B cell (primary cell): ENCODE measurements around the gene BAIAP2L1. TPM values are rescaled to one million over a fixed set of nuclear protein-coding genes. Genes with fewer than 3 reads are reported as not detected.

Experiments used
- ATAC-seq: fragments of 200-7000 bp; cut with Tn5 transposase; one replicate; pipeline ENCODE4 v1.10.0; 2021; ENCODE audit warnings: low read depth, mild to moderate bottlenecking, moderate number of reproducible peaks, moderate library complexity
- CTCF ChIA-PET: fragments of 350-600 bp; sonication (Branson Sonifier 250); formaldehyde crosslinking; loops from one replicate; lab custom pipeline; 2021; ENCODE audit warnings: antibody characterized with exemption, inconsistent platforms; lab: Charles Lee
- POLR2A ChIA-PET: fragments of 350-600 bp; sonication (Branson Sonifier 250); formaldehyde crosslinking; loops from one replicate; lab custom pipeline; 2021; ENCODE audit warnings: antibody characterized with exemption; lab: Charles Lee
- DNase-seq: peaks from one replicate; pipeline ENCODE4 v3.0.0; 2013
- H2AFZ ChIP-seq: 2 replicates; pipeline ENCODE4 v1.6.1; 2012; ENCODE audit warnings: mild to moderate bottlenecking, low read depth, low read length; ENCODE audit not compliant: insufficient read depth, poor library complexity, severe bottlenecking
- H3K27ac ChIP-seq, 2 donors: 1 replicate in 1 of 2; 2 replicates in 1 of 2; pipeline ENCODE4 v1.5.1; 2012 to 2013; ENCODE audit warnings: low read length in 2 of 2, mild to moderate bottlenecking in 2 of 2, moderate library complexity in 1 of 2
- H3K27me3 ChIP-seq, 4 experiments: fragments of 200-600 bp in 1 of 4; sonication (generic) in 1 of 4; replicated peaks in 1 of 4; 1 replicate in 2 of 4; 2 replicates in 2 of 4; pipeline versions ENCODE4 v1.6.1 to v1.7.0; 2013 to 2016; ENCODE audit warnings: low read length in 3 of 4, mild to moderate bottlenecking in 2 of 4, mixed read lengths in 1 of 4, moderate library complexity in 1 of 4; ENCODE audit not compliant: insufficient read depth in 4 of 4, control insufficient read depth in 3 of 4; ENCODE audit errors: control extremely low read depth in 1 of 4
- H3K36me3 ChIP-seq, 2 experiments: replicated peaks in 1 of 2; 1 replicate in 1 of 2; 2 replicates in 1 of 2; pipeline versions ENCODE4 v1.6.1 to v1.7.1; 2013; ENCODE audit warnings: low read length in 1 of 2; ENCODE audit not compliant: insufficient read depth in 2 of 2, control insufficient read depth in 1 of 2; ENCODE audit errors: control extremely low read depth in 1 of 2, extremely low read depth in 1 of 2
- H3K4me1 ChIP-seq, 2 donors: fragments of 200-600 bp in 1 of 2; sonication (generic) in 1 of 2; 1 replicate in 1 of 2; 2 replicates in 1 of 2; pipeline versions ENCODE4 v1.5.1 to v1.6.1; 2013 to 2017; ENCODE audit warnings: low read length in 2 of 2; ENCODE audit not compliant: control insufficient read depth in 2 of 2, insufficient read depth in 2 of 2
- H3K4me2 ChIP-seq: replicated peaks from 2 replicates; pipeline ENCODE3; 2012; ENCODE audit warnings: mild to moderate bottlenecking, low read depth, low read length; ENCODE audit not compliant: poor library complexity, severe bottlenecking
- H3K4me3 ChIP-seq, 5 experiments: fragments of 200-600 bp in 1 of 5; sonication (generic) in 1 of 5; 1 replicate in 3 of 5; 2 replicates in 2 of 5; pipeline versions ENCODE4 v1.5.1 to v1.7.0; 2011 to 2016; ENCODE audit warnings: low read length in 4 of 5, mild to moderate bottlenecking in 4 of 5, low read depth in 2 of 5, control low read depth in 1 of 5, moderate library complexity in 1 of 5; ENCODE audit not compliant: insufficient read depth in 1 of 5; ENCODE audit errors: control extremely low read depth in 1 of 5, extremely low read depth in 1 of 5
- H3K79me2 ChIP-seq: fragments of 200-600 bp; sonication (generic); one replicate; pipeline ENCODE4 v1.6.0; 2016; ENCODE audit warnings: low read length; ENCODE audit not compliant: control insufficient read depth, insufficient read depth
- H3K9ac ChIP-seq: fragments of 200-600 bp; sonication (generic); 2 replicates; pipeline ENCODE4 v1.6.1; 2017; ENCODE audit warnings: mild to moderate bottlenecking, low read length, moderate library complexity
- H3K9me3 ChIP-seq, 3 donors: one replicate each; pipeline versions ENCODE4 v1.6.1 to v1.7.1; 2013; ENCODE audit warnings: low read length in 2 of 3; ENCODE audit not compliant: control insufficient read depth in 2 of 3, insufficient read depth in 1 of 3; ENCODE audit errors: control extremely low read depth in 1 of 3
- H4K20me1 ChIP-seq: 2 replicates; pipeline ENCODE4 v1.6.0; 2012; ENCODE audit warnings: mild to moderate bottlenecking, low read length; ENCODE audit not compliant: insufficient read depth, control insufficient read depth, poor library complexity, severe bottlenecking
- H3K27ac Mint-ChIP-seq: one replicate; pipeline ENCODE4 v1.8.0; 2021; ENCODE audit warnings: mixed read lengths
- H3K27me3 Mint-ChIP-seq: one replicate; pipeline ENCODE4 v1.8.0; 2021; ENCODE audit warnings: mixed read lengths
- H3K4me1 Mint-ChIP-seq: one replicate; pipeline ENCODE4 v1.8.0; 2021; ENCODE audit warnings: mixed read lengths
- H3K4me3 Mint-ChIP-seq: one replicate; pipeline ENCODE4 v1.8.0; 2021; ENCODE audit warnings: mixed read lengths
- H3K9me3 Mint-ChIP-seq: one replicate; pipeline ENCODE4 v1.8.0; 2022; ENCODE audit warnings: mixed read lengths; ENCODE audit not compliant: insufficient read depth
- CTCF ChIP-seq: fragments of 200-600 bp; IDR thresholded peaks from one replicate; pipeline ENCODE4 v1.8.0; 2022; ENCODE audit warnings: antibody characterized with exemption, mild to moderate bottlenecking
- EZH2 ChIP-seq: IDR thresholded peaks from 2 replicates; pipeline ENCODE4 v1.6.1; 2012; ENCODE audit warnings: borderline replicate concordance, low read depth, mild to moderate bottlenecking, moderate library complexity, low read length; ENCODE audit not compliant: insufficient read depth, poor library complexity, severe bottlenecking
- WGBS: methylation state at CpG from one replicate; pipeline ENCODE4 v1.1.5; 2013; ENCODE audit warnings: missing lambda C conversion rate; ENCODE audit not compliant: insufficient coverage; 5-methylcytosine and 5-hydroxymethylcytosine counted together
- intact Hi-C: fragments of 100-400 bp; cut with micrococcal nuclease; formaldehyde crosslinking; loops from one replicate; pipeline ENCODE4 v1.10.0; 2022
- polyA plus RNA-seq: library from polyadenylated mRNA; depleted of rRNA; stranded (reverse); fragments of >200 nt; gene quantifications from 2 replicates; pipeline ENCODE4 v1.2.3, GENCODE V29; 2012
- total RNA-seq, 2 donors: library from RNA; stranded (reverse); fragments of 120-200 nt in 1 of 2; gene quantifications; 1 replicate in 1 of 2; 2 replicates in 1 of 2; pipeline versions ENCODE4 v1.2.3 to v1.2.4, GENCODE V29; 2013 to 2022

Gene BAIAP2L1
- total and polyA plus RNA-seq, 2 donors (not counting 1 experiment from before 2014, with no cell fraction given) = 1.5 to 3.7 TPM

GRCh38 chr7:98398567-98399372 is 2.1 kb downstream of the BAIAP2L1 start:
- no peak for DNase-seq
- Histone ChIP-seq H4K20me1 (no peaks in the 10 kb centered on the region), H3K27ac (no peak overlapping the region), H3K4me3 (no peak overlapping the region), H3K4me1 (peaks cover 7 to 14% of the 10 kb centered on the region in 2 donors), H3K9ac (no peak overlapping the region), H3K27me3 (peaks cover 0 to 23% (median 12%) of the 10 kb centered on the region in 4 experiments), H3K9me3 (peaks cover 0 to 7% (median 0%) of the 10 kb centered on the region in 3 donors), H3K79me2 (no peaks in the 10 kb centered on the region), H2AFZ (no peak overlapping the region), H3K36me3 (no peaks in the 10 kb centered on the region), H3K4me2 (no peak overlapping the region)
- ATAC-seq = no peak
- no peaks in the 10 kb centered on the region for H3K9me3 Mint-ChIP-seq
- POLR2A ChIA-PET = no interaction called here
- intact Hi-C loops = no loop called here
- TF ChIP-seq CTCF (no peak), EZH2 (no peak)
- peak overlapping the region; percentile 10 for H3K27ac Mint-ChIP-seq
- 86% methylated on average over 12 of the region's 20 CpGs for WGBS
- H3K4me3 Mint-ChIP-seq = no peak overlapping the region
- H3K4me1 Mint-ChIP-seq = peaks cover 13% of the 10 kb centered on the region
- H3K27me3 Mint-ChIP-seq = peaks cover 22% of the 10 kb centered on the region
- CTCF ChIA-PET = no interaction called here

GRCh38 chr7:98396768-98397167 is 4.1 kb downstream of the BAIAP2L1 start:
- no peaks in the 10 kb centered on the region for H4K20me1 ChIP-seq
- intact Hi-C loops = no loop called here
- H3K9ac ChIP-seq = no peak overlapping the region
- no peak for DNase-seq
- Mint-ChIP-seq H3K4me1 (peaks cover 12% of the 10 kb centered on the region), H3K27me3 (peaks cover 23% of the 10 kb centered on the region), H3K4me3 (no peak overlapping the region), H3K27ac (no peak overlapping the region), H3K9me3 (no peaks in the 10 kb centered on the region)
- H3K4me3 ChIP-seq = no peak overlapping the region
- no CpG with 5 or more reads among the region's 2 CpGs for WGBS
- H3K27ac ChIP-seq = no peak overlapping the region
- TF ChIP-seq CTCF (no peak), EZH2 (no peak)
- no peaks in the 10 kb centered on the region for H3K36me3 ChIP-seq
- peaks cover 0 to 7% (median 0%) of the 10 kb centered on the region in 3 donors for H3K9me3 ChIP-seq
- ChIA-PET POLR2A (no interaction called here), CTCF (no interaction called here)
- ATAC-seq = no peak
- no peak overlapping the region for H3K4me2 ChIP-seq
- H3K4me1 ChIP-seq = peaks cover 7 to 14% of the 10 kb centered on the region in 2 donors
- peaks cover 0 to 17% (median 10%) of the 10 kb centered on the region in 4 experiments for H3K27me3 ChIP-seq
- no peaks in the 10 kb centered on the region for H3K79me2 ChIP-seq
- no peak overlapping the region for H2AFZ ChIP-seq
